ENCODE measurements around the gene LEP.

The LEP gene

DNA sequence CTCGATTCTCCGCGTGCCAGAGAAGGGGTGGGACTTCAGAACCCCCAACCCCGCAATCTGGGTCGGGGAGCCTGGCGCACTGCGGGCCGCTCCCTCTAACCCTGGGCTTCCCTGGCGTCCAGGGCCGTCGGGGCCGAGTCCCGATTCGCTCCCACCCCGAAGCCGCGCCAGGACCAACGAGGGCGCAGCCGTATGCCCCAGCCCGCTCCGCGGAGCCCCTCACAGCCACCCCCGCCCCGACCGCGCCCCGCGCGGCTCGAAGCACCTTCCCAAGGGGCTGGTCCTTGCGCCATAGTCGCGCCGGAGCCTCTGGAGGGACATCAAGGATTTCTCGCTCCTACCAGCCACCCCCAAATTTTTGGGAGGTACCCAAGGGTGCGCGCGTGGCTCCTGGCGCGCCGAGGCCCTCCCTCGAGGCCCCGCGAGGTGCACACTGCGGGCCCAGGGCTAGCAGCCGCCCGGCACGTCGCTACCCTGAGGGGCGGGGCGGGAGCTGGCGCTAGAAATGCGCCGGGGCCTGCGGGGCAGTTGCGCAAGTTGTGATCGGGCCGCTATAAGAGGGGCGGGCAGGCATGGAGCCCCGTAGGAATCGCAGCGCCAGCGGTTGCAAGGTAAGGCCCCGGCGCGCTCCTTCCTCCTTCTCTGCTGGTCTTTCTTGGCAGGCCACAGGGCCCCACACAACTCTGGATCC is at the start of gene LEP:
TSS of gene LEP (plus strand) at position 583 of the 691 bp plus-strand sequence. CDS start 10,741 bp downstream, outside the sequence.
- DNase-seq (ENCODE audit: low read depth), result no peak
- H3K4me3 ChIP-seq (ENCODE audit: control insufficient read depth, low read depth, low read length), result no peak within 1 kb of the TSS
- TF ChIP-seq, protein P1, sequence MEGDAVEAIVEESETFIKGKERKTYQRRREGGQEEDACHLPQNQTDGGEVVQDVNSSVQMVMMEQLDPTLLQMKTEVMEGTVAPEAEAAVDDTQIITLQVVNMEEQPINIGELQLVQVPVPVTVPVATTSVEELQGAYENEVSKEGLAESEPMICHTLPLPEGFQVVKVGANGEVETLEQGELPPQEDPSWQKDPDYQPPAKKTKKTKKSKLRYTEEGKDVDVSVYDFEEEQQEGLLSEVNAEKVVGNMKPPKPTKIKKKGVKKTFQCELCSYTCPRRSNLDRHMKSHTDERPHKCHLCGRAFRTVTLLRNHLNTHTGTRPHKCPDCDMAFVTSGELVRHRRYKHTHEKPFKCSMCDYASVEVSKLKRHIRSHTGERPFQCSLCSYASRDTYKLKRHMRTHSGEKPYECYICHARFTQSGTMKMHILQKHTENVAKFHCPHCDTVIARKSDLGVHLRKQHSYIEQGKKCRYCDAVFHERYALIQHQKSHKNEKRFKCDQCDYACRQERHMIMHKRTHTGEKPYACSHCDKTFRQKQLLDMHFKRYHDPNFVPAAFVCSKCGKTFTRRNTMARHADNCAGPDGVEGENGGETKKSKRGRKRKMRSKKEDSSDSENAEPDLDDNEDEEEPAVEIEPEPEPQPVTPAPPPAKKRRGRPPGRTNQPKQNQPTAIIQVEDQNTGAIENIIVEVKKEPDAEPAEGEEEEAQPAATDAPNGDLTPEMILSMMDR (IDR thresholded peaks at IDR 0.05; ENCODE audit: control insufficient read depth, insufficient read depth, low read depth, low read length, missing control alignments), result no peak

DNA sequence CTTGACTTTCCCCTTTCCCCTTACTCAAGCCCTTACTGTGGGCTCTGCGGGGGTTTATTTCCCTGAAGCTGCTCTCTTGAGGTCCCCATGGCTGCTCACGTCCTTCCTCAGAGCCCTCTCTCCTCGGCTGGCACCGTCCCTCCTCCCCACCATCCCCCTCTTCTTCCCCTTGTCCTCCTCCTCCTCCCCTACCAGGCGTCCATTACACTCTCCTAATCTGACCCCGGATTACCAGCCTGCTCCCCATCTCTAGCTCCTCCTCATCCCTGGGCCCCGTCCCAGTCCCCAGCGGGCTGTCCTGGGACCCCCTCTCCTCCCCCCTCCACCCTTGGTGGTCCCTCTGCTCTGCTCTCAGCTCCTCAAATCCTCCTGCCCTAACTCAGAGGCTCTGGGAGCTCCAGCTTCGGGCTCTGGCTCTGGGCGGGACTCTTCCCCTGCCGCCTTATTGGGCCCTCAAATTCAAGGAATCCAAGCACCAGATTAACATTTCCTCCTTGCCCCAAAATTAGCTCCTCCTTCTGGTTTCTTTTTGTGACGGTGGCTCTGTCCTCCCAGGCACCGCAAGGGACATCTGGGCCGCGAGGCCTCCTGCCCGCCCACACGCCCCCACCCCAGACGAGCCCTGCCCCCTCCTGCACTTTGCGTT is 48.5 kb upstream of the LEP start:
- TF ChIP-seq, protein P1 (IDR thresholded peaks at IDR 0.05; ENCODE audit: control insufficient read depth, insufficient read depth, low read depth, low read length, missing control alignments), result no peak
- no peak overlapping the region for H3K4me3 ChIP-seq (ENCODE audit: control insufficient read depth, low read depth, low read length)
- no peak for DNase-seq (ENCODE audit: low read depth)

DNA sequence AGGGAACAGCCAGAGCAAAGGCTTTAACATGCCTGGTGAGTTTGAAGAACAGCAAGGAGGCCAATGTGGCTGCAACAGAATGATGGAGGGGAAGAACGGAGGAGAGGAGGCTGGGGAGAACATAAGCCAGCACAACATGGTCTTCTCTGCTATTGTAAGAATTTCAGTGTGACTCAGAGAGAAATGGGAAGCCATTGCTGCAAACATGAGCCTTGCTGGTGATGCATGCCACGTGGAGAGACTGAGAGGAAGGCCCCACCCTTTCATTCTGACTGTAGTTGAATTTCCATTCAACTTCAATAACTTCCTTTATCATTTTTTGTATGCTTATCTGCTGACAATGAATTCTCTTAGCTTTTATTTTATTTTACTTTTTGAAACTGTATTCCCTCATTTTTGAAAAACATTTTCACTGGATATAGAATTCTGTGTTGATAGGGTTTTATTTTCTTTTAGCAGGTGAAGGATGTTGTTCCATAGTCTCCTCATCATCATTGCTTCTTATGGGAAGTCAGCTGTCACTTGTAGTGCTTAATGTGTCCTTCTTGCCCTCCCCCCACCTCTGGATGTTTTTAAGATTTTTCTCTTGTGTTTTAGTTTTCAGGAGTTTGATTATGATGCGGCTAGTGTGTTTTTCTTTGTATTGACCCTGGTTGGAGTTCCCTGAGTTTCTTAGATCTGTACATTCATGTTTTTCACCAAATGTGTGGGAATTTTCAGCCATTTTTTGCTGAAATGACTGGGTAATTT is 46.4 kb upstream of the LEP start:
- DNase-seq (ENCODE audit: low read depth), result no peak

DNA sequence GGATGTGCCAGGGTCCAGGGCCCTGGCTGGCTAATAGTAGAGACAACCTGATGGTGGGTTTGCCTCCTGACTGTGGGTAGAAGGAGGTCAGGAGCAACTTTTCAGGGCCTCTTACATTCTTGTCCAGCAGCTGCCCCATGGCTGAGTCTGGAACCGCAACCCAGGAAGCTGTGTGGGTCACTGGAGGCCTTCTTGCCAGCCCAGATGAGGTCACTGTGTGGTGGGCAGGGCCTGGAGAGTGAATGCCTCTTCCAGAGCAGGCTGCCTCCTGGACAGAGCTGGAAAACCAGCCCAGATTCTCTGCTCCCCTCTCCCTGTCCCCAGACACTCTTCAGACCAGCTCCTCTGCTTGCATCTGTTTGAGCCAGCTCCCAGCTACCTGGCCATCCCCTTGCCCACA is 43.5 kb upstream of the LEP start:
- H3K4me3 ChIP-seq (ENCODE audit: control insufficient read depth, low read depth, low read length), result no peak overlapping the region
- no peak for DNase-seq (ENCODE audit: low read depth)
- TF ChIP-seq, protein P1 (IDR thresholded peaks at IDR 0.05; ENCODE audit: control insufficient read depth, insufficient read depth, low read depth, low read length, missing control alignments), result no peak

More for the DNA sequence above, 46.4 kb upstream of the LEP start:
- TF ChIP-seq, protein P1 (IDR thresholded peaks at IDR 0.05; ENCODE audit: control insufficient read depth, insufficient read depth, low read depth, low read length, missing control alignments), result no peak
- H3K4me3 ChIP-seq (ENCODE audit: control insufficient read depth, low read depth, low read length), result no peak overlapping the region

DNA sequence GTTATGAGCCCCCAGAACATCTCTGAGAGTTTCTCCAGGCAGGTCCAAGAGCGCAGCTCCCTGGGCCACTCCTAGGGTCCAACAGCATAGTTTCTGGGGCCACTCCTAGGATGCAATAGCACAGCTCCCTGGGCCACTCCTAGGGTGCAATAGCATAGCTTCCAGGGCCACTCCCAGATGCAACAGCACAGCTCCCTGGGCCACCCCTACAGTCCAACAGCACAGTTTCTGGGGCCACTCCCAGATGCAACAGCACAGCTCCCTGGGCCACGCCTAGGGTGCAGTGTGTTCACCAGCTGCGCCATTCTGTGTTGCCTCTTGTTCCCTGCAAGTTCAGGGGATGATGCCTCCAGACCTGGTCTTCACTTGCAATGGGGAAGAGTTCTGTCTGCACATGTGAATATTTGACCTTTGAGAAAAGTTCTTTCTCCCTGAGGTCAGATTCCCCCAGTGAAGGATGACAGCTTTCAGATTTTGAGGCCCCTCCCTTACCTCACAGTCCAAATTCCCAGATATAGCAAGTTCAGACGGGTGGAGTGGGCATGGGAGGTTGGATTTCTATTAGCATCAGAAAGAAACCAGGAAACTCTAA is 43.0 kb upstream of the LEP start:
- H3K4me3 ChIP-seq (ENCODE audit: control insufficient read depth, low read depth, low read length), result no peak overlapping the region
- no peak for DNase-seq (ENCODE audit: low read depth)
- TF ChIP-seq, protein P1 (IDR thresholded peaks at IDR 0.05; ENCODE audit: control insufficient read depth, insufficient read depth, low read depth, low read length, missing control alignments), result no peak

DNA sequence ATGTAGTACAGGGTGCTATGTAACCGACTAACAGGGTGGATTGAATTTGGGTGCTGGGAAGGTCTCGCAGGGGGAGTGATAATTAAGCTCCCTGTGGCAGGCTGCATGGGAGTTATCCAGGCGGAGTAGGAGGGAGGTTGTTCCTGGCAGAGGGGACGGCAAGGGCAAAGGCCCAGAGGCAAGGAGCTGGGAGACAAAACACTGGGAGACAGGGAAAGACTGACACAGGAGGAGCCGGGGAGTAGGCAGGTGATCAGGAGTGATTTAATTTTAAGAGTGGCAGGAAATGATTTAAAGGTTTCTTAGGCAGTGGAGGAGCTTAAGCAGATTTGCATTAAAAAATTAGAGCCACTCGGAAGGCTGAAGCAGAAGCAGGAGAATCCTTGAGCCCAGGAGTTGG is 40.7 kb upstream of the LEP start:
- no peak overlapping the region for H3K4me3 ChIP-seq (ENCODE audit: control insufficient read depth, low read depth, low read length)
- DNase-seq (ENCODE audit: low read depth), result no peak
- TF ChIP-seq, protein P1 (IDR thresholded peaks at IDR 0.05; ENCODE audit: control insufficient read depth, insufficient read depth, low read depth, low read length, missing control alignments), result no peak

Data from AG09309 (cell line).